Inflammatory macrophage treated with lipopolysaccharide for 4 hours (primary cell): ENCODE data around the gene C1S.
"Not testable (repeated sequence)": the region's sequence is repeated elsewhere in the genome, so short reads cannot be mapped to it uniquely, and the experiment has no call there.

Experiments
- DNase-seq: peaks from one replicate; pipeline ENCODE4 v3.0.0-alpha.2; 2020

C1S gene

GRCh38 chr12:7107181-7107580, 46.7 kb downstream of the C1S start:
- not testable (repeated sequence) for DNase-seq

DNA sequence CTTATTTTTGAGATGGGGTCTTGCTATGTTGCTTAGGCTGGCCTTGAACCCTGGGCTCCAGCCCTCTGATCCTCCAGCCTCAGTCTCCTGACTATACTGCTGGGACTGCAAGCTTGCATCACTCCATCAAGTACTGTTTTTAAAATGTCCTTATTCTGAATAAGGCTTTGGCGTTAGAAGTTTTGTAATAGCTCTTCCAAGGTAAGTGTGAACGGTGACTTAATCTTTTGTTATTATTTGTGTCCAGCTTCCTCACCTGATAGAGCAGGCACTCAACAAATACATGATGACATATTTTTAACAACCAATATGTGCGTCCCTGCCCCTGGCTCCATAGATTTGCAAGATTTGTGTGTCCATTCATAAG, 47.1 kb downstream of the C1S start:
- DNase-seq, result peak; percentile 27

GRCh38 chr12:7108003-7108795, 47.7 kb downstream of the C1S start:
- peak; percentile 55 for DNase-seq

- peak; percentile 85 for DNase-seq
Measured at GRCh38 chr12:7108796-7109571, 48.5 kb downstream of the C1S start, which contains the start of gene C1RL. Gene C1RL, minus strand, starts transcription at chr12:7109214. Its CDS starts 34 bp downstream, at chr12:7109180.

GRCh38 chr12:7109572-7109920, 49.0 kb downstream of the C1S start:
- no peak for DNase-seq

DNA sequence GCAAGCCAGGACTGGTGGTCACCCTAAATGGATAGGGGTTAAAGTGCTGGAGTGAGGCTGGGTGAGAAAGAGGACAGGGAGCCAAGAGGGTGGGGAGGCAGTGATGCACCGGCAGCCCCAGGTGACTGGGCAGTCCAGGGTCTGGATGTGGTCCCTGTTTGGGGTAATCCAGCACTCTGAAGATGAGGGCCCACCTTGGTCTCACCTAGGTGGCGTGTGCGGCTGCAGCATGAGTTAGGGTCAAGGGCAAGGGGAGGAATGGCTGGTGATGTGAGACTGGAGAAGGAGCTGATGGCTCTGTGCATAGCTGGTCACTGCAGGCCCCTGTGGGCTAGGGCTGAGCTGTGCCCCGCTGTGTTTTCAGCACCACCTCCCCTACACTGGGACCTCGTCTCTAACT, 50.1 kb downstream of the C1S start:
- no peak for DNase-seq

DNA sequence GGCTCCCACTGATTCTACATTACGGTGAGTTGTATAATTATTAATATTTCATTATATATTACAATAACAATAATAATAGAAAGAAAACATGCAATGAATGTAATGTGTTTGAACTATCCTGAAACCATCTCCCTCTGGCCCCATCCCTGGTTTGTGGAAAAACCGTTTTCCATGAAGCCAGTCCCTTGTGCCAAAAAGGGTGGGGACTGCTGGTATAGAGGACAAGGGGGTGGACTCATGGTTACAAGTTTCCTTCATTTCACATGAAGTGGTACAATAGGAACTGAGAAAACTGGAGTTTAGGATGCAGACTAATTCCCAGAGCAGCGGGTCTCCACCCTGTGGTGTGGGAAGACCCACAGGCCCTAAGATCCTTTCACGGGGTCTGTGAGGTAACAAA, 51.5 kb downstream of the C1S start:
- no peak for DNase-seq

GRCh38 chr12:7113389-7113871, 52.9 kb downstream of the C1S start:
- DNase-seq, result peak; percentile 49

- no peak for DNase-seq
Measured at GRCh38 chr12:7114008-7114407, 53.5 kb downstream of the C1S start.

DNA sequence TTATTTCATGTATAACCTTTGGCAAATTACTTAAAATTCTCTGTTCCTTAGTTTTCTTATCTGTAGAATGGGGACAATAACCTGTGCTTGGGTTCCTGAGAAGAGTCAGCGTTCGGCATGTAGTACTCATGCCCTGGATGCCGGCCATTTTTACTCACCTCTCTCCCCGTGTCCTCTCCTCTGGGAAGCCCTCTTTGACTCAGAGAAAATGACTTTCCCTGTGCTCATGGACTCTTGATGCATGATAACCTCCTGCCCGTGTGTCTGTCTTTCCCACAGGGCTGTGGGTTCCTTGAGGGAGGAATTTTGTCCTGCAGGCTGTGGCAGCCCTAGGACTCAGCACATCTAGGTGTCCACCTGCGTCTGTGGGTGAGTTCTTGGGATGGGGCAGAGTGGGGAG, 54.3 kb downstream of the C1S start:
- DNase-seq, result no peak

DNA sequence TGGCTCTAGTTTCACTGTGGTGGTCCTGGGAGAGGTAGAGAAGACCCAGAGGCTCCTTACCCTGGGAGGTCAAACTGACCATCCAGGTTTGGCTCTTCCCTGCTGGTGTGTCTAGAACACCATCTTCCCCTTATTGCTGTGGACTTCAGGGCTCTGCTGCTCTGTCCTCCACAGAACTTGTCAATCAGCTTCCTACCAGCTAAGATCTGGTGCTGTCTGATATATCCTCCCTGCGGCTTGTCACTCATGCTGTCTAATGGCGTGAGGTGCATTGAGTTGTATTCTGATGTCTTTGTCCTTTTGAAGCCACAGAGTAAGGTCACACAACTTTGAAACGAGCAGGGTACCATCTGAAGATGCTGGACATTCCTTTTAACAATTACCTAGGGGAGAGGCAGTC, 55.7 kb downstream of the C1S start:
- DNase-seq, result no peak

- DNase-seq, result no peak
Measured at GRCh38 chr12:7116916-7117315, 56.4 kb downstream of the C1S start.

GRCh38 chr12:7117670-7118069, 57.2 kb downstream of the C1S start:
- no peak for DNase-seq

DNA sequence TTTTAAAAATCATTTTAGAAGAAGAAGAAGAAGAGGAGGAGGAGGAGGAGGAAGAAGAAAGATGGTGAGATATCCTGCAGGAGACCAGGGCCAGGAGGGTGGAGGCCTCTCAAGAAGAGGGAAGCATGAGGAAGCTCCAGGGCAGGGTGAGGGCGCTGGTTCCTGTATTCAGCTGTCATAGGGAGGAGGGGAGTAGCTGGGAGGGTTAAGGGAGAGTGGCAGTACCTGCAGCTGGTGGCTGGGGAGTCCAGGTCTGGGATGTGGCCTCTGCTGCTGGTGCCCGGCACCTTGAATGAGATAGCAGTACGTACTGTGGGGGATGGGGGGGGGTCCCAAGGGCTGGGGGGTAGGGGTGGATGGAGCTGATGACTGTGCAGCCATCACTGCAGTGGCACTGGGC, 58.4 kb downstream of the C1S start:
- peak; percentile 27 for DNase-seq

DNA sequence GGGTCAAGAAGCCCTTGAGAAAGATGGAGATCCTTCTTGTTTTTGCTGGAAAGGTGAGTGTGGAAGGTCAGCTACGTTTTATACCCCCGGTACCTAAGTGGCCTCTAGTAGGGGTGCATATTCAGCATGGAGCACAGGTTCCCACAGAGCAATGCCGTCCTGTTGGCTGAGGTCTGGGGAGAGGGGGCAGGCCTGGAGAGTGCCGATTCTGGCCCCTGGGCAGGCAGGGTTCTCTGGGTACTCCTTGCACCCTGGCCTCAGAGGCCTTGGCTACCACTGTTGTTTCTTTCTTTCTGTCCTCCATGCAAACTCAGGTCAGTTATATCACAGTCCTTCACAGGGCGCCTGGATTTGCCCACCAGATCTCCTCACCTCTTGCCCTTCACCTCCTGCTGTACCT, 59.6 kb downstream of the C1S start:
- no peak for DNase-seq
